SK-N-SH (cell line): ENCODE data around the gene BNIP2. TPM values are rescaled to one million over a fixed set of nuclear protein-coding genes. Genes with fewer than 3 reads are reported as not detected.
"Not testable (repeated sequence)": the region's sequence is repeated elsewhere in the genome, so short reads cannot be mapped to it uniquely, and the experiment has no call there.

Source experiments
- CTCF ChIA-PET: fragments of 300-600, 350-600 bp; formaldehyde crosslinking; extraction: SDS; loops from one replicate; lab custom pipeline; 2021; lab: Yijun Ruan, JAX
- POLR2A ChIA-PET: fragments of 350-600 bp; sonication (Branson Sonifier 250); formaldehyde crosslinking; extraction: SDS; loops from one replicate; lab custom pipeline; 2020; ENCODE audit warnings: antibody characterized with exemption, inconsistent platforms; lab: Yijun Ruan, JAX
- DNase-seq: peaks from one replicate; pipeline ENCODE4 v3.0.0; 2012
- H2AFZ ChIP-seq: fragments of 200-600 bp; sonication (generic); 2 replicates; pipeline ENCODE4 v1.8.1; 2016; ENCODE audit warnings: antibody characterized with exemption, mild to moderate bottlenecking, low read depth
- H3F3A ChIP-seq: fragments of 200-600 bp; sonication (generic); replicated peaks from 2 replicates; pipeline ENCODE3; 2016; ENCODE audit warnings: antibody characterized with exemption, mild to moderate bottlenecking; ENCODE audit not compliant: insufficient read depth
- H3K27ac ChIP-seq, 2 experiments: fragments of 200-500 bp in 1 of 2; fragments of 200-600 bp in 1 of 2; sonication (Bioruptor generic) in 1 of 2; sonication (generic), shearing (Covaris generic) in 1 of 2; 2 replicates each; pipeline versions ENCODE4 v1.5.1 to v1.6.1; 2014 to 2016; ENCODE audit warnings: low read depth in 2 of 2, inconsistent platforms in 1 of 2, low read length in 1 of 2, mild to moderate bottlenecking in 1 of 2, mixed read lengths in 1 of 2
- H3K27me3 ChIP-seq: fragments of 200-600 bp; sonication (generic), shearing (Covaris generic); 2 replicates; pipeline ENCODE4 v1.6.1; 2016; ENCODE audit warnings: mixed run types; ENCODE audit not compliant: insufficient read depth
- H3K36me3 ChIP-seq, 2 experiments: fragments of 200-500 bp in 1 of 2; fragments of 200-600 bp in 1 of 2; sonication (Bioruptor generic) in 1 of 2; sonication (generic) in 1 of 2; replicated peaks in 1 of 2; 2 replicates each; pipeline versions ENCODE3 to v1.5.1; 2014 to 2016; ENCODE audit warnings: low read length in 1 of 2, mild to moderate bottlenecking in 1 of 2; ENCODE audit not compliant: insufficient read depth in 2 of 2, control insufficient read depth in 1 of 2
- H3K4me1 ChIP-seq, 2 experiments: fragments of 200-500 bp in 1 of 2; fragments of 200-600 bp in 1 of 2; sonication (Bioruptor generic) in 1 of 2; sonication (generic), shearing (Covaris generic) in 1 of 2; 2 replicates each; pipeline versions ENCODE4 v1.5.1 to v1.6.1; 2014 to 2016; ENCODE audit warnings: low read depth in 1 of 2, low read length in 1 of 2, mixed run types in 1 of 2; ENCODE audit not compliant: insufficient read depth in 2 of 2, control insufficient read depth in 1 of 2
- H3K4me2 ChIP-seq: fragments of 200-600 bp; sonication (generic), shearing (Covaris generic); 2 replicates; pipeline ENCODE4 v1.6.1; 2017; ENCODE audit warnings: mixed run types
- H3K4me3 ChIP-seq, 2 experiments: fragments of 200-500 bp in 1 of 2; fragments of 200-600 bp in 1 of 2; sonication (Bioruptor generic) in 1 of 2; sonication (generic), shearing (Covaris generic) in 1 of 2; 2 replicates each; pipeline versions ENCODE4 v1.5.1 to v1.8.1; 2014 to 2016; ENCODE audit warnings: low read depth in 2 of 2, inconsistent platforms in 1 of 2, low read length in 1 of 2, mild to moderate bottlenecking in 1 of 2, mixed read lengths in 1 of 2, moderate library complexity in 1 of 2
- H3K79me2 ChIP-seq: fragments of 200-600 bp; sonication (generic); 2 replicates; pipeline ENCODE4 v1.8.1; 2017; ENCODE audit warnings: mild to moderate bottlenecking; ENCODE audit not compliant: insufficient read depth
- H3K9ac ChIP-seq: fragments of 200-600 bp; sonication (generic); 2 replicates; pipeline ENCODE4 v1.6.1; 2017; ENCODE audit warnings: mixed run types
- H3K9me2 ChIP-seq: fragments of 200-600 bp; sonication (generic); 2 replicates; pipeline ENCODE4 v1.6.1; 2017; ENCODE audit warnings: mixed run types
- H3K9me3 ChIP-seq: fragments of 200-600 bp; sonication (generic); 2 replicates; pipeline ENCODE4 v1.6.1; 2017; ENCODE audit warnings: mixed run types, mild to moderate bottlenecking, moderate library complexity
- H4K20me1 ChIP-seq: fragments of 200-600 bp; sonication (generic); 2 replicates; pipeline ENCODE4 v1.6.1; 2017; ENCODE audit warnings: mild to moderate bottlenecking, mixed run types; ENCODE audit not compliant: insufficient read depth
- CTCF ChIP-seq: fragments of 200-600 bp; sonication (generic); IDR thresholded peaks from 2 replicates; pipeline ENCODE4 v1.6.1; 2017; ENCODE audit warnings: antibody characterized with exemption, mild to moderate bottlenecking, moderate library complexity
- MAX ChIP-seq: IDR thresholded peaks from 2 replicates; pipeline ENCODE4 v1.4.0; 2012; ENCODE audit warnings: low read depth
- MXI1 ChIP-seq: IDR thresholded peaks from 2 replicates; pipeline ENCODE4 v1.6.1; 2012; ENCODE audit warnings: mild to moderate bottlenecking, low read depth, low read length, improper control_type of control experiment
- NFIC ChIP-seq: IDR thresholded peaks from 2 replicates; pipeline ENCODE4 v1.4.0; 2012; ENCODE audit warnings: borderline replicate concordance
- POLR2AphosphoS5 ChIP-seq: IDR thresholded peaks from 2 replicates; pipeline ENCODE4 v1.6.1; 2012; ENCODE audit warnings: low read depth, low read length
- RCOR1 ChIP-seq: fragments of 150-350 bp; IDR thresholded peaks from 2 replicates; pipeline ENCODE4 v1.6.1; 2017; ENCODE audit warnings: antibody characterized with exemption, low read length
- YY1 ChIP-seq: IDR thresholded peaks from 2 replicates; pipeline ENCODE4 v1.4.0; 2012; ENCODE audit warnings: low read depth, mild to moderate bottlenecking
- WGBS: methylation state at CpG from one replicate; pipeline ENCODE4 v1.1.6; 2017; ENCODE audit warnings: low lambda C conversion rate; 5-methylcytosine and 5-hydroxymethylcytosine counted together
- polyA plus RNA-seq, 3 experiments: library from polyadenylated mRNA; depleted of rRNA; stranded (reverse); fragments of >200 nt; gene quantifications; 2 replicates each; pipeline ENCODE4 v1.2.3, GENCODE V29; 2012

Gene BNIP2
- polyA plus RNA-seq, 1 of the 3 experiments (the other 2 are of a cell fraction) = 67.7 TPM

- no peak overlapping the region for H2AFZ ChIP-seq
- no peak overlapping the region for H3K4me3 ChIP-seq
- TF ChIP-seq NFIC (no peak), CTCF (peak; percentile 57)
- no peaks in the 10 kb centered on the region for H3K9me3 ChIP-seq
- peaks cover 3% of the 10 kb centered on the region; the same call in 1 of the 2 replicates for H4K20me1 ChIP-seq
- no peak overlapping the region for H3K27ac ChIP-seq
- 90% methylated on average over 2 of the region's 2 CpGs for WGBS
- H3F3A ChIP-seq = peaks cover 6% of the 10 kb centered on the region
- no peaks in the 10 kb centered on the region for H3K27me3 ChIP-seq
- ChIA-PET POLR2A (no interaction called here), CTCF (interaction anchor here (0.6 to 5.1 kb wide), 12 partner anchors 9 to 179 kb away, joined by 3 to 37 read pairs (median 4); no protein-coding TSS in a partner anchor)
- no peak for DNase-seq
- peaks cover 55 to 59% of the 10 kb centered on the region in 2 experiments for H3K36me3 ChIP-seq
- H3K79me2 ChIP-seq = peaks cover 21% of the 10 kb centered on the region
- no peaks in the 10 kb centered on the region for H3K4me1 ChIP-seq
- H3K4me2 ChIP-seq = no peak overlapping the region
- no peaks in the 10 kb centered on the region for H3K9me2 ChIP-seq
- no peak overlapping the region for H3K9ac ChIP-seq
These were observed 46.8 kb downstream of the BNIP2 start for GRCh38 chr15:59642351-59642750.

GRCh38 chr15:59637507-59637906 lies 51.6 kb downstream of the BNIP2 start:
- H3K9me3 ChIP-seq, H3K4me1 ChIP-seq, H3K79me2 ChIP-seq, H3K4me2 ChIP-seq, H3K9me2 ChIP-seq, H3F3A ChIP-seq, DNase-seq, H3K4me3 ChIP-seq, H3K27me3 ChIP-seq, H3K27ac ChIP-seq, H3K9ac ChIP-seq, H4K20me1 ChIP-seq, H2AFZ ChIP-seq: not testable (repeated sequence)
- ChIA-PET POLR2A (interaction anchor here (1.0 kb wide), 1 partner anchor 20 kb away, joined by 3 read pairs; the partner anchor contains the start of gene GTF2A2), CTCF (interaction anchor here (1.0 kb wide), 1 partner anchor 108 kb away, joined by 9 read pairs; no protein-coding TSS in a partner anchor)
- H3K36me3 ChIP-seq = peaks cover 34 to 39% of the 10 kb centered on the region in 2 experiments
- WGBS = 86% methylated on average over 2 of the region's 2 CpGs

- Histone ChIP-seq H3K27ac (no peak overlapping the region), H3F3A (peaks cover 3% of the 10 kb centered on the region), H4K20me1 (no peaks in the 10 kb centered on the region), H3K4me3 (no peak overlapping the region), H3K9ac (no peak overlapping the region), H3K4me2 (no peak overlapping the region), H3K4me1 (no peaks in the 10 kb centered on the region), H2AFZ (no peak overlapping the region), H3K27me3 (no peaks in the 10 kb centered on the region), H3K36me3 (peaks cover 21 to 30% of the 10 kb centered on the region in 2 experiments), H3K79me2 (no peaks in the 10 kb centered on the region; the same call in 1 of the 2 replicates), H3K9me2 (no peaks in the 10 kb centered on the region), H3K9me3 (no peaks in the 10 kb centered on the region)
- no peak for DNase-seq
- no peak for TF ChIP-seq RCOR1
- no peak for TF ChIP-seq MAX
- TF ChIP-seq POLR2AphosphoS5 = 0 out of 2 replicates have a peak, but pooled peaks have one; percentile 11
- TF ChIP-seq YY1 = no peak
- no peak for TF ChIP-seq MXI1
- 96% methylated on average over 3 of the region's 3 CpGs for WGBS
- CTCF ChIA-PET = interaction anchor here (5.9 kb wide), 1 partner anchor 103 kb away, joined by 34 read pairs; no protein-coding TSS in a partner anchor
- POLR2A ChIA-PET = no interaction called here
These were observed 52.9 kb downstream of the BNIP2 start for GRCh38 chr15:59636184-59636583.
